HepG2 (cell line): Measurements from ENCODE around the gene C12orf43. TPM values are rescaled to one million over a fixed set of nuclear protein-coding genes. Genes with fewer than 3 reads are reported as not detected.
A peak's percentile ranks its signal among the peaks of the same experiment; 100 is the strongest.

Experiments used
- ATAC-seq: fragments of 200-7000 bp; cut with Tn5 transposase; 3 replicates; pipeline ENCODE4 v1.9.1; 2020; ENCODE audit warnings: mild to moderate bottlenecking, moderate library complexity
- BruUV-seq: library from RNA; stranded (reverse); fragments of 400-500 nt; replicated peaks from 2 replicates; lab custom pipeline; 2021; lab: Mats Ljungman, UMichigan
- CTCF ChIA-PET: fragments of 300-600 bp; formaldehyde crosslinking; extraction: SDS; loops from one replicate; lab custom pipeline; 2021; ENCODE audit warnings: low total read pairs, inconsistent platforms, low intra/inter-chr PET ratio; lab: Yijun Ruan, JAX
- POLR2A ChIA-PET: fragments of 350-600 bp; sonication (Branson Sonifier 250); formaldehyde crosslinking; loops from one replicate; lab custom pipeline; 2020; ENCODE audit warnings: antibody characterized with exemption, inconsistent platforms; lab: Yijun Ruan, JAX
- DNase-seq: peaks from one replicate; pipeline ENCODE4 v3.0.0-alpha.2; 2015; ENCODE audit warnings: low spot score
- FAIRE-seq: peaks from 3 replicates; lab custom pipeline; 2011; peaks lifted over from hg19 to GRCh38; lab: Jason Lieb, UNC
- H2AFZ ChIP-seq: one replicate; pipeline ENCODE4 v1.6.1; 2011; ENCODE audit warnings: low read length, inconsistent platforms
- H3K27ac ChIP-seq: fragments of 300-600 bp; 3 replicates; pipeline ENCODE4 v1.8.0; 2011; ENCODE audit warnings: mixed run types, mild to moderate bottlenecking, mixed read lengths, low read length, inconsistent platforms; ENCODE audit not compliant: insufficient read depth; ENCODE audit errors: extremely low read length
- H3K27me3 ChIP-seq, 2 experiments: fragments of 200-600 bp in 1 of 2; 2 replicates in 1 of 2; 3 replicates in 1 of 2; pipeline versions ENCODE4 v1.6.0 to v1.8.0; 2011; ENCODE audit warnings: low read length in 2 of 2, mild to moderate bottlenecking in 2 of 2, moderate library complexity in 2 of 2, inconsistent platforms in 1 of 2; ENCODE audit not compliant: insufficient read depth in 2 of 2, control insufficient read depth in 1 of 2
- H3K36me3 ChIP-seq, 2 experiments: fragments of 200-600 bp in 1 of 2; replicated peaks in 1 of 2; 2 replicates in 1 of 2; 3 replicates in 1 of 2; pipeline versions ENCODE4 v1.5.1 to v1.8.0; 2011; ENCODE audit warnings: low read length in 2 of 2, inconsistent platforms in 1 of 2; ENCODE audit not compliant: insufficient read depth in 2 of 2, control insufficient read depth in 1 of 2
- H3K4me1 ChIP-seq: 2 replicates; pipeline ENCODE4 v1.5.1; 2012; ENCODE audit warnings: low read length, inconsistent platforms; ENCODE audit not compliant: insufficient read depth
- H3K4me2 ChIP-seq: 2 replicates; pipeline ENCODE4 v1.6.0; 2011; ENCODE audit warnings: low read depth, low read length, inconsistent platforms
- H3K4me3 ChIP-seq, 3 experiments: fragments of 200-600 bp in 1 of 3; sonication (generic), shearing (Covaris generic) in 1 of 3; replicated peaks in 1 of 3; 2 replicates each; pipeline ENCODE4 v1.5.1; 2011 to 2016; ENCODE audit warnings: low read length in 3 of 3, inconsistent platforms in 2 of 3, low read depth in 2 of 3, mild to moderate bottlenecking in 2 of 3, control low read depth in 1 of 3, mixed read lengths in 1 of 3; ENCODE audit not compliant: insufficient read depth in 1 of 3
- H3K79me2 ChIP-seq: one replicate; pipeline ENCODE4 v1.6.1; 2011; ENCODE audit warnings: low read length, inconsistent platforms; ENCODE audit not compliant: insufficient read depth
- H3K9ac ChIP-seq: 2 replicates; pipeline ENCODE4 v1.6.0; 2011; ENCODE audit warnings: mild to moderate bottlenecking, low read depth, low read length, inconsistent platforms; ENCODE audit not compliant: insufficient read depth
- H3K9me3 ChIP-seq: 2 replicates; pipeline ENCODE4 v1.5.1; 2012; ENCODE audit warnings: mild to moderate bottlenecking, low read length
- H4K20me1 ChIP-seq: 2 replicates; pipeline ENCODE4 v1.6.0; 2011; ENCODE audit warnings: inconsistent platforms, mild to moderate bottlenecking, low read length, moderate library complexity; ENCODE audit not compliant: insufficient read depth
- AGO1 ChIP-seq: fragments of 200-400 bp; formaldehyde crosslinking; IDR thresholded peaks from 2 replicates; pipeline ENCODE4 v1.6.1; 2017; ENCODE audit warnings: mild to moderate bottlenecking, low read depth, low read length, moderate library complexity; ENCODE audit not compliant: poor library complexity, severe bottlenecking
- ATF1 ChIP-seq: IDR thresholded peaks from 2 replicates; pipeline ENCODE4 v1.6.1; 2016; ENCODE audit warnings: mild to moderate bottlenecking, control low read depth
- BHLHE40 ChIP-seq: IDR thresholded peaks from 2 replicates; pipeline ENCODE4 v1.6.1; 2011; ENCODE audit warnings: low read length, improper control_type of control experiment
- GATAD2A ChIP-seq: IDR thresholded peaks from 2 replicates; pipeline ENCODE4 v1.6.1; 2016
- HNRNPK ChIP-seq: fragments of 200-400 bp; formaldehyde crosslinking; IDR thresholded peaks from 2 replicates; pipeline ENCODE4 v1.6.1; 2018; ENCODE audit warnings: low read length, low read depth, moderate library complexity, mild to moderate bottlenecking; ENCODE audit not compliant: poor library complexity, severe bottlenecking
- MAFK ChIP-seq, 2 experiments: IDR thresholded peaks in 1 of 2; conservative IDR thresholded peaks in 1 of 2; 2 replicates each; pipeline ENCODE4 v1.6.1; 2011; ENCODE audit warnings: improper control_type of control experiment in 2 of 2, low read length in 2 of 2
- PCBP2 ChIP-seq: fragments of 200-400 bp; formaldehyde crosslinking; optimal IDR thresholded peaks from 2 replicates; pipeline ENCODE3; 2018; ENCODE audit warnings: low read length, low read depth; ENCODE audit not compliant: poor library complexity, severe bottlenecking
- SOX6 ChIP-seq, 2 experiments: fragments of 450-650 bp in 1 of 2; sonication (generic) in 1 of 2; formaldehyde crosslinking in 1 of 2; IDR thresholded peaks; 2 replicates each; pipeline versions ENCODE4 v1.4.0 to v1.6.1; 2017 to 2020; ENCODE audit warnings: antibody characterized with exemption in 1 of 2, mild to moderate bottlenecking in 1 of 2, missing genetic modification reagents in 1 of 2
- ZMYM2 ChIP-seq: sonication (generic); formaldehyde crosslinking; IDR thresholded peaks from 2 replicates; pipeline ENCODE4 v1.8.0; 2022; ENCODE audit warnings: mild to moderate bottlenecking, missing genetic modification reagents
- ZMYM3 ChIP-seq: sonication (generic); formaldehyde crosslinking; IDR thresholded peaks from 2 replicates; pipeline ENCODE4 v1.5.1; 2020; ENCODE audit warnings: mild to moderate bottlenecking, missing genetic modification reagents
- ZNF598 ChIP-seq: sonication (generic); formaldehyde crosslinking; IDR thresholded peaks from 2 replicates; pipeline ENCODE4 v1.5.1; 2020; ENCODE audit warnings: mild to moderate bottlenecking, missing genetic modification reagents, borderline replicate concordance
- ZSCAN31 ChIP-seq: sonication (generic); formaldehyde crosslinking; IDR thresholded peaks from 2 replicates; pipeline ENCODE4 v1.5.0; 2020; ENCODE audit warnings: low read depth, mild to moderate bottlenecking, missing genetic modification reagents
- WGBS: methylation state at CpG from one replicate; pipeline ENCODE4 v1.1.6; 2017; ENCODE audit warnings: low lambda C conversion rate; 5-methylcytosine and 5-hydroxymethylcytosine counted together
- in situ Hi-C: cut with HindIII; loops from 2 replicates; pipeline ENCODE4 v1.10.0; 2017; ENCODE audit warnings: low pct_unique_long_range_greater_than_20kb; ENCODE audit not compliant: extremely low pct_ligation_motif_present
- intact Hi-C: fragments of 100-400 bp; cut with micrococcal nuclease; formaldehyde crosslinking; loops from one replicate; pipeline ENCODE4 v1.10.0; 2022; ENCODE audit not compliant: unreplicated experiment
- polyA plus RNA-seq, 8 experiments: library from polyadenylated mRNA; depleted of rRNA in 3 of 8; stranded (reverse) in 7 of 8; unstranded in 1 of 8; fragments of >200 nt; fragmentation: Illumina TruSeq in 4 of 8; extraction: Trizol in 4 of 8; gene quantifications; 2 replicates each; pipeline versions ENCODE4 v1.2.1 to v1.2.3, GENCODE V29; 2011 to 2016; ENCODE audit warnings: low read depth in 4 of 8, missing spikeins in 1 of 8, mixed read lengths in 1 of 8; ENCODE audit not compliant: insufficient read depth in 1 of 8
- total RNA-seq, 5 experiments: library from RNA; depleted of rRNA; stranded (reverse); fragments of >200 nt; fragmentation: Illumina TruSeq; extraction: Trizol; gene quantifications; 2 replicates each; pipeline ENCODE4 v1.2.3, GENCODE V29; 2016; ENCODE audit warnings: low read depth in 1 of 5
- TF ChIP-seq, protein P1 (sequence below): sonication (generic); formaldehyde crosslinking; IDR thresholded peaks from 2 replicates; pipeline ENCODE4 v1.5.1; 2020; ENCODE audit warnings: mild to moderate bottlenecking, missing genetic modification reagents, moderate library complexity
- TF ChIP-seq, protein P2 (sequence below): sonication (generic); formaldehyde crosslinking; IDR thresholded peaks from 2 replicates; pipeline ENCODE4 v1.5.1; 2020; ENCODE audit warnings: missing genetic modification reagents, mild to moderate bottlenecking, borderline replicate concordance

Gene C12orf43
- total and polyA plus RNA-seq, 2 of the 13 experiments (the other 11 are each of a cell fraction or from before 2014, with no cell fraction given) = 7.9 to 11.1 TPM

DNA sequence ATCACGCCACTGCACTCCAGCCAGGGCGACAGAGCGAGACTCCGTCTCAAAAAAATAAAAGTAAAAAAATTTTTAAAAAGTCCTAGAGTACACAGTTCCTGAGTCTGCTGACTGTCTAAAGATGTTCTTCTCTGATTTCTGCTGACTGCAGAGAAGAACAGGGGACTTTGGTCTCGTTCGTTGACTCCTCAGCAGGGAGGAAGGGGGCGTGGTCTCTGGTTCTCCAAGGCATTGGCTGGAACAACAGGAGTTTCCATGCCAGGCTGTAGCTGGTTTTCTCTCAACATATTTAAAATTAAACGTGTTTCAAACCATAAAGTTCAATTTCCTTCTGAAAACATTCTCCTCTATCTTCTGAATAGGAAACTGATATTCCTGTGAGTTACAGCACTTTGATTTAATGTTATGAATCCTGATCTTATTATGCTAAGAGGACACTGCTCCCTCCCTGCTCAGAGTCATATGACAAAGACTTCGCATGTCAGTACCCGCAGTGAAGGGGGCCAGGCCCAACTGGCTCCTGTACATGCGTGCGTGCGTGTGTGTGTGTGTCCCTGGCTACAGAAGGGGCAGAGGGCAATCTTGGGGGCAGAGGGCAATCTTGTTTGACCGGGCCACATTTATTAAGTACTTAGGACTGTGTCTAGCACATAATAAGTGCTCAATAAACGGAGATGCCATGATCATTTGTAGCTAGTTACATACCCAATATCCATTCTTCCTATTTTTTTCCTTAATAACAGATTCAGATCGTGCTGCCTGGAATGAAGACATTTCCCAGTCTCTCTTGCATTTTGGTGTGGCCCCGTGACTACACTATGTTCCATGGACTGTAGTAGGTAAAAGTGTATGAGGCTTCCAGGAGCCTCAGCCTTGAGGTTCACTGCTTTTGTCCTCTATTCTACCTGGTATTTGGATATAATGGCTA, 54.4 kb downstream of the C12orf43 start:
- WGBS = 16% methylated on average over 17 of the region's 17 CpGs
- no TSS peak for BruUV-seq
- FAIRE-seq = peak; percentile 72
- Histone ChIP-seq H3K4me1 (peaks cover 55% of the 10 kb centered on the region), H3K4me2 (peak overlapping the region; percentile 38), H3K27ac (peak overlapping the region; percentile 28), H3K9ac (no peak overlapping the region), H2AFZ (no peak overlapping the region), H4K20me1 (peaks cover 8% of the 10 kb centered on the region), H3K36me3 (no peaks in the 10 kb centered on the region), H3K9me3 (no peaks in the 10 kb centered on the region), H3K27me3 (no peaks in the 10 kb centered on the region), H3K79me2 (no peaks in the 10 kb centered on the region), H3K4me3 (peak overlapping the region in 2 of 3 experiments; percentile 7 to 20; a peak in 1 of 6 replicates)
- intact Hi-C loops (no loop called here), in situ Hi-C loops (no loop called here)
- no peak for DNase-seq
- ATAC-seq = peak; percentile 30
- CTCF ChIA-PET = no interaction called here
- POLR2A ChIA-PET = interaction anchor here (1.0 to 11.1 kb wide), 5 partner anchors 10 to 54 kb away, joined by 3 to 176 read pairs (median 4); partner anchors contain the start of gene HNF1A
- TF ChIP-seq, protein P1, sequence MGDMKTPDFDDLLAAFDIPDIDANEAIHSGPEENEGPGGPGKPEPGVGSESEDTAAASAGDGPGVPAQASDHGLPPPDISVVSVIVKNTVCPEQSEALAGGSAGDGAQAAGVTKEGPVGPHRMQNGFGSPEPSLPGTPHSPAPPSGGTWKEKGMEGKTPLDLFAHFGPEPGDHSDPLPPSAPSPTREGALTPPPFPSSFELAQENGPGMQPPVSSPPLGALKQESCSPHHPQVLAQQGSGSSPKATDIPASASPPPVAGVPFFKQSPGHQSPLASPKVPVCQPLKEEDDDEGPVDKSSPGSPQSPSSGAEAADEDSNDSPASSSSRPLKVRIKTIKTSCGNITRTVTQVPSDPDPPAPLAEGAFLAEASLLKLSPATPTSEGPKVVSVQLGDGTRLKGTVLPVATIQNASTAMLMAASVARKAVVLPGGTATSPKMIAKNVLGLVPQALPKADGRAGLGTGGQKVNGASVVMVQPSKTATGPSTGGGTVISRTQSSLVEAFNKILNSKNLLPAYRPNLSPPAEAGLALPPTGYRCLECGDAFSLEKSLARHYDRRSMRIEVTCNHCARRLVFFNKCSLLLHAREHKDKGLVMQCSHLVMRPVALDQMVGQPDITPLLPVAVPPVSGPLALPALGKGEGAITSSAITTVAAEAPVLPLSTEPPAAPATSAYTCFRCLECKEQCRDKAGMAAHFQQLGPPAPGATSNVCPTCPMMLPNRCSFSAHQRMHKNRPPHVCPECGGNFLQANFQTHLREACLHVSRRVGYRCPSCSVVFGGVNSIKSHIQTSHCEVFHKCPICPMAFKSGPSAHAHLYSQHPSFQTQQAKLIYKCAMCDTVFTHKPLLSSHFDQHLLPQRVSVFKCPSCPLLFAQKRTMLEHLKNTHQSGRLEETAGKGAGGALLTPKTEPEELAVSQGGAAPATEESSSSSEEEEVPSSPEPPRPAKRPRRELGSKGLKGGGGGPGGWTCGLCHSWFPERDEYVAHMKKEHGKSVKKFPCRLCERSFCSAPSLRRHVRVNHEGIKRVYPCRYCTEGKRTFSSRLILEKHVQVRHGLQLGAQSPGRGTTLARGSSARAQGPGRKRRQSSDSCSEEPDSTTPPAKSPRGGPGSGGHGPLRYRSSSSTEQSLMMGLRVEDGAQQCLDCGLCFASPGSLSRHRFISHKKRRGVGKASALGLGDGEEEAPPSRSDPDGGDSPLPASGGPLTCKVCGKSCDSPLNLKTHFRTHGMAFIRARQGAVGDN = peak; percentile 27; the same call in 1 of the 2 replicates
- TF ChIP-seq ZSCAN31 (CRISPR knock-in tag) (no peak), PCBP2 (no peak), ATF1 (CRISPR knock-in tag) (no peak), GATAD2A (CRISPR knock-in tag) (0 out of 2 replicates have a peak, but pooled peaks have one; percentile 38), AGO1 (peak; percentile 55), MAFK (conservative IDR thresholded peaks at IDR 0.05 in 1 of 2, IDR thresholded peaks at IDR 0.05 in 1 of 2; ENCODE audit: low read length in 2 of 2) (peak in 1 of 2 experiments; percentile 49; a peak in 2 of 4 replicates), SOX6 (IDR thresholded peaks at IDR 0.05) (no peak), SOX6 (CRISPR knock-in tag; IDR thresholded peaks at IDR 0.05) (0 out of 2 replicates have a peak, but pooled peaks have one; percentile 22), ZNF598 (no peak), ZMYM2 (CRISPR knock-in tag) (peak; percentile 30; the same call in 1 of the 2 replicates), ZMYM3 (CRISPR knock-in tag) (peak; percentile 20; the same call in 1 of the 2 replicates), HNRNPK (no peak), BHLHE40 (no peak)
- TF ChIP-seq, protein P2, sequence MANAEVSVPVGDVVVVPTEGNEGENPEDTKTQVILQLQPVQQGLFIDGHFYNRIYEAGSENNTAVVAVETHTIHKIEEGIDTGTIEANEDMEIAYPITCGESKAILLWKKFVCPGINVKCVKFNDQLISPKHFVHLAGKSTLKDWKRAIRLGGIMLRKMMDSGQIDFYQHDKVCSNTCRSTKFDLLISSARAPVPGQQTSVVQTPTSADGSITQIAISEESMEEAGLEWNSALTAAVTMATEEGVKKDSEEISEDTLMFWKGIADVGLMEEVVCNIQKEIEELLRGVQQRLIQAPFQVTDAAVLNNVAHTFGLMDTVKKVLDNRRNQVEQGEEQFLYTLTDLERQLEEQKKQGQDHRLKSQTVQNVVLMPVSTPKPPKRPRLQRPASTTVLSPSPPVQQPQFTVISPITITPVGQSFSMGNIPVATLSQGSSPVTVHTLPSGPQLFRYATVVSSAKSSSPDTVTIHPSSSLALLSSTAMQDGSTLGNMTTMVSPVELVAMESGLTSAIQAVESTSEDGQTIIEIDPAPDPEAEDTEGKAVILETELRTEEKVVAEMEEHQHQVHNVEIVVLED (CRISPR knock-in tag) = no peak
